ENCODE results near the gene C1QTNF8.

The C1QTNF8 gene

DNA sequence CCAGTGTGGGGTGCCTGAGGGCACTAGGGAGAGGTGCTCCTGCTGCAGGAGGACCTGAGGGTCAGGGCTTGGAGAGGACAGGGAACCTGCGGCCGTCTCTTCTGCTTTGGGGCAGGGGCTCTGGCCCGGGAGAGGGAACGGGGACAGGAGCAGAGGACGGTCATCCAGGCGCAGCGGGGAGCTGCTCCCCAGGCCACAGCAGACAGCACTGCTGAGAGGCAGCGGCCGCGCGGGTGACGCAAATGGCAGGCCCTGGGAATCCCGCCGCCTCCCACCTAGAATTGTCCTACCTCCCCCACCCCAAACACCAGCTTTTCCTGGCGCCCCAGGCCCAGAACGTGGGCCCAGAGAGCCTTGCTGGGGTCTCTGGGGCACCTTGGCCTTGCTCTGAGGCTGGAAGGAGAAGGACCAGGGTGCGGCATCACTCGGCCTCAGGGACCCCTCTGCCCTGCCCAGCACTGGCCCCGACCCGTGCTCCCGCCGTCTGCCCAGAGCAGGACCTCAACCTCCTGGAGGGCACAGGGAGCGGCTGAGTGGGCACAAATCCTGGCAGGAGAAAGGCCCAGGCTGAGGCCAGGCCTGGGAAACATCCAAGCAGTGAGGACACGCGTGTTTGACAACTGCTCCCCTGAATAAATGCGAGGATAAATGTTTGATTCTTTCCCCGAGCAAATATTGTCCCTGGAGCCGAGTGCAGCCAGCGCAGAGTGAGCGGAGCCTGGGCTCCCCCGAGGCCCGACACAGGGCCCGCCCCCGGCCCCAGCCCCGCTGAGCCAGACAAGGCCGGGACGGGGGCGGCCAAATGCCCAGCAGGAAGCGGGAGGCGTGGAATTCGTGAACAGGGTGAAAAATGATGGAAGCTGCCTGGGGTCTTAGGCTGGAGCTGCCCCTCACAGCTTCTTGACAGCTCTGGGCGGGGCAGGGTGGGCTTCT is 15.0 kb downstream of the C1QTNF8 start:
- no peaks in the 10 kb centered on the region for H3K79me2 ChIP-seq (ENCODE audit: insufficient read depth, low read length)
- no peaks in the 10 kb centered on the region for H4K20me1 ChIP-seq (ENCODE audit: insufficient read depth, low read length)
- H3K4me1 ChIP-seq (ENCODE audit: insufficient read depth, low read length, severe bottlenecking) = no peaks in the 10 kb centered on the region
- no peak overlapping the region for H3K9ac ChIP-seq (ENCODE audit: low read length)
- H3K4me3 ChIP-seq (ENCODE audit: low read depth, low read length, poor library complexity, severe bottlenecking) = no peak overlapping the region
- H3K4me2 ChIP-seq (ENCODE audit: low read length) = no peak overlapping the region
- no peaks in the 10 kb centered on the region for H3F3A ChIP-seq (ENCODE audit: insufficient read depth, low read length)
- 0 out of 2 replicates have a peak, but pooled peaks cover 5% of the 10 kb centered on the region for H3K27me3 ChIP-seq (ENCODE audit: insufficient read depth, low read length)
- no peak for TF ChIP-seq EZH2 (IDR thresholded peaks at IDR 0.05; ENCODE audit: borderline replicate concordance, low read length)
- TF ChIP-seq, protein P1, sequence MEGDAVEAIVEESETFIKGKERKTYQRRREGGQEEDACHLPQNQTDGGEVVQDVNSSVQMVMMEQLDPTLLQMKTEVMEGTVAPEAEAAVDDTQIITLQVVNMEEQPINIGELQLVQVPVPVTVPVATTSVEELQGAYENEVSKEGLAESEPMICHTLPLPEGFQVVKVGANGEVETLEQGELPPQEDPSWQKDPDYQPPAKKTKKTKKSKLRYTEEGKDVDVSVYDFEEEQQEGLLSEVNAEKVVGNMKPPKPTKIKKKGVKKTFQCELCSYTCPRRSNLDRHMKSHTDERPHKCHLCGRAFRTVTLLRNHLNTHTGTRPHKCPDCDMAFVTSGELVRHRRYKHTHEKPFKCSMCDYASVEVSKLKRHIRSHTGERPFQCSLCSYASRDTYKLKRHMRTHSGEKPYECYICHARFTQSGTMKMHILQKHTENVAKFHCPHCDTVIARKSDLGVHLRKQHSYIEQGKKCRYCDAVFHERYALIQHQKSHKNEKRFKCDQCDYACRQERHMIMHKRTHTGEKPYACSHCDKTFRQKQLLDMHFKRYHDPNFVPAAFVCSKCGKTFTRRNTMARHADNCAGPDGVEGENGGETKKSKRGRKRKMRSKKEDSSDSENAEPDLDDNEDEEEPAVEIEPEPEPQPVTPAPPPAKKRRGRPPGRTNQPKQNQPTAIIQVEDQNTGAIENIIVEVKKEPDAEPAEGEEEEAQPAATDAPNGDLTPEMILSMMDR (IDR thresholded peaks at IDR 0.05; ENCODE audit: low read length) = no peak
- H3K27ac ChIP-seq (ENCODE audit: low read depth, low read length, poor library complexity, severe bottlenecking) = no peak overlapping the region
- H2AFZ ChIP-seq (ENCODE audit: low read length) = no peak overlapping the region
- 0 out of 2 replicates have a peak, but pooled peaks cover 3% of the 10 kb centered on the region for H3K9me3 ChIP-seq (ENCODE audit: low read length)
- no peaks in the 10 kb centered on the region for H3K9me2 ChIP-seq (ENCODE audit: low read depth, low read length)
- no peaks in the 10 kb centered on the region; the same call in 1 of the 2 replicates for H3K36me3 ChIP-seq (ENCODE audit: insufficient read depth, low read length)

- no peaks in the 10 kb centered on the region for H3K4me1 ChIP-seq (ENCODE audit: insufficient read depth, low read length, severe bottlenecking)
- no peak overlapping the region for H3K27ac ChIP-seq (ENCODE audit: low read depth, low read length, poor library complexity, severe bottlenecking)
- no peak overlapping the region for H2AFZ ChIP-seq (ENCODE audit: low read length)
- H3K27me3 ChIP-seq (ENCODE audit: insufficient read depth, low read length) = 0 out of 2 replicates have a peak, but pooled peaks cover 4% of the 10 kb centered on the region
- H3K4me3 ChIP-seq (ENCODE audit: low read depth, low read length, poor library complexity, severe bottlenecking) = no peak overlapping the region
- no peaks in the 10 kb centered on the region for H4K20me1 ChIP-seq (ENCODE audit: insufficient read depth, low read length)
- no peaks in the 10 kb centered on the region for H3K79me2 ChIP-seq (ENCODE audit: insufficient read depth, low read length)
- H3K9ac ChIP-seq (ENCODE audit: low read length) = no peak overlapping the region
- 0 out of 2 replicates have a peak, but pooled peaks cover 2% of the 10 kb centered on the region for H3K9me3 ChIP-seq (ENCODE audit: low read length)
- no peak overlapping the region for H3K4me2 ChIP-seq (ENCODE audit: low read length)
- TF ChIP-seq EZH2 (IDR thresholded peaks at IDR 0.05; ENCODE audit: borderline replicate concordance, low read length) = no peak
- TF ChIP-seq, protein P1 (IDR thresholded peaks at IDR 0.05; ENCODE audit: low read length) = no peak
- no peaks in the 10 kb centered on the region for H3K9me2 ChIP-seq (ENCODE audit: low read depth, low read length)
- H3K36me3 ChIP-seq (ENCODE audit: insufficient read depth, low read length) = no peaks in the 10 kb centered on the region; the same call in 1 of the 2 replicates
- H3F3A ChIP-seq (ENCODE audit: insufficient read depth, low read length) = no peaks in the 10 kb centered on the region
These were observed 16.1 kb downstream of the C1QTNF8 start for GRCh38 chr16:1079786-1080525.

DNA sequence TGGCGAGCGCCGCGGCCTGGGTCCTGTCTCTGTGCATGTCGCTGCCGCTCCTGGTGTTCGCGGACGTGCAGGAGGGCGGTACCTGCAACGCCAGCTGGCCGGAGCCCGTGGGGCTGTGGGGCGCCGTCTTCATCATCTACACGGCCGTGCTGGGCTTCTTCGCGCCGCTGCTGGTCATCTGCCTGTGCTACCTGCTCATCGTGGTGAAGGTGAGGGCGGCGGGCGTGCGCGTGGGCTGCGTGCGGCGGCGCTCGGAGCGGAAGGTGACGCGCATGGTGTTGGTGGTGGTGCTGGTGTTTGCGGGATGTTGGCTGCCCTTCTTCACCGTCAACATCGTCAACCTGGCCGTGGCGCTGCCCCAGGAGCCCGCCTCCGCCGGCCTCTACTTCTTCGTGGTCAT is 16.7 kb downstream of the C1QTNF8 start:
- H2AFZ ChIP-seq (ENCODE audit: low read length) = no peak overlapping the region
- H3K79me2 ChIP-seq (ENCODE audit: insufficient read depth, low read length) = no peaks in the 10 kb centered on the region
- H3K27ac ChIP-seq (ENCODE audit: low read depth, low read length, poor library complexity, severe bottlenecking) = no peak overlapping the region
- TF ChIP-seq, protein P1 (IDR thresholded peaks at IDR 0.05; ENCODE audit: low read length) = no peak
- no peak for TF ChIP-seq EZH2 (IDR thresholded peaks at IDR 0.05; ENCODE audit: borderline replicate concordance, low read length)
- no peak overlapping the region for H3K9ac ChIP-seq (ENCODE audit: low read length)
- no peaks in the 10 kb centered on the region for H3K36me3 ChIP-seq (ENCODE audit: insufficient read depth, low read length)
- H3K9me3 ChIP-seq (ENCODE audit: low read length) = no peaks in the 10 kb centered on the region
- no peaks in the 10 kb centered on the region for H3K27me3 ChIP-seq (ENCODE audit: insufficient read depth, low read length)
- no peak overlapping the region for H3K4me2 ChIP-seq (ENCODE audit: low read length)
- no peaks in the 10 kb centered on the region for H3K9me2 ChIP-seq (ENCODE audit: low read depth, low read length)
- H3K4me3 ChIP-seq (ENCODE audit: low read depth, low read length, poor library complexity, severe bottlenecking) = no peak overlapping the region
- H3F3A ChIP-seq (ENCODE audit: insufficient read depth, low read length) = no peaks in the 10 kb centered on the region
- H3K4me1 ChIP-seq (ENCODE audit: insufficient read depth, low read length, severe bottlenecking) = no peaks in the 10 kb centered on the region
- H4K20me1 ChIP-seq (ENCODE audit: insufficient read depth, low read length) = no peaks in the 10 kb centered on the region

All from OCI-LY1 (cell line).